K562 (cell line): ENCODE results near the gene VWA1. TPM values are rescaled to one million over a fixed set of nuclear protein-coding genes. Genes with fewer than 3 reads are reported as not detected.

ENCODE experiments used
- ATAC-seq: fragments of 200-7000 bp; cut with Tn5 transposase; 3 replicates; pipeline ENCODE4 v1.9.1; 2020; ENCODE audit warnings: moderate library complexity
- BruUV-seq: library from RNA; stranded (reverse); fragments of 400-500 nt; replicated peaks from 2 replicates; lab custom pipeline; 2021; lab: Mats Ljungman, UMichigan
- CTCF ChIA-PET: fragments of 300-600 bp; formaldehyde crosslinking; extraction: SDS; loops from one replicate; lab custom pipeline; 2021; ENCODE audit warnings: low intra/inter-chr PET ratio; lab: Yijun Ruan, JAX
- POLR2A ChIA-PET: fragments of 300-600, 350-650 bp; sonication (Branson Sonifier 250); formaldehyde crosslinking; extraction: SDS; loops from one replicate; lab custom pipeline; 2021; ENCODE audit warnings: antibody characterized with exemption, inconsistent platforms; lab: Yijun Ruan, JAX
- DNase-seq, 4 experiments: peaks; one replicate each; pipeline versions ENCODE4 v3.0.0 to v3.0.0-alpha.2; 2011 to 2018; ENCODE audit warnings: low spot score in 3 of 4, mixed read lengths in 3 of 4; ENCODE audit errors: extremely low read depth in 1 of 4
- FAIRE-seq: peaks from 2 replicates; lab custom pipeline; 2011; peaks lifted over from hg19 to GRCh38; lab: Jason Lieb, UNC
- H2AFZ ChIP-seq: 2 replicates; pipeline ENCODE4 v1.6.0; 2011; ENCODE audit warnings: low read depth, low read length, control low read depth, inconsistent platforms
- H3K27ac ChIP-seq: fragments of 200-600 bp; 3 replicates; pipeline ENCODE4 v1.8.0; 2011; ENCODE audit warnings: low read depth, mild to moderate bottlenecking, control low read depth, inconsistent platforms, low read length, moderate library complexity, mixed read lengths; ENCODE audit errors: extremely low read depth
- H3K27me3 ChIP-seq, 2 experiments: fragments of 300-600 bp in 1 of 2; 2 replicates in 1 of 2; 3 replicates in 1 of 2; pipeline versions ENCODE4 v1.6.0 to v1.8.0; 2011; ENCODE audit warnings: inconsistent platforms in 2 of 2, low read length in 2 of 2, mild to moderate bottlenecking in 1 of 2, mixed read lengths in 1 of 2, moderate library complexity in 1 of 2; ENCODE audit not compliant: control insufficient read depth in 2 of 2, insufficient read depth in 2 of 2
- H3K36me3 ChIP-seq: fragments of 300-600 bp; 3 replicates; pipeline ENCODE4 v1.8.0; 2011; ENCODE audit warnings: mild to moderate bottlenecking, low read length, inconsistent platforms; ENCODE audit not compliant: control insufficient read depth, insufficient read depth
- H3K4me1 ChIP-seq, 2 experiments: fragments of 200-600 bp in 1 of 2; replicated peaks in 1 of 2; 2 replicates in 1 of 2; 3 replicates in 1 of 2; pipeline versions ENCODE4 v1.5.1 to v1.8.0; 2011; ENCODE audit warnings: inconsistent platforms in 2 of 2, low read length in 2 of 2, mild to moderate bottlenecking in 1 of 2, mixed read lengths in 1 of 2, moderate library complexity in 1 of 2; ENCODE audit not compliant: control insufficient read depth in 2 of 2, insufficient read depth in 2 of 2
- H3K4me2 ChIP-seq: 2 replicates; pipeline ENCODE4 v1.6.1; 2011; ENCODE audit warnings: low read length, control low read depth, inconsistent platforms, mixed read lengths; ENCODE audit not compliant: insufficient read depth
- H3K4me3 ChIP-seq: fragments of 200-600 bp; sonication (generic), shearing (Covaris generic); 2 replicates; pipeline ENCODE4 v1.5.1; 2016; ENCODE audit warnings: control low read depth, inconsistent platforms
- H3K79me2 ChIP-seq: fragments of 200-600 bp; 3 replicates; pipeline ENCODE4 v1.8.0; 2011; ENCODE audit warnings: low read length, inconsistent platforms; ENCODE audit not compliant: control insufficient read depth, insufficient read depth
- H3K9ac ChIP-seq, 2 experiments: 2 replicates each; pipeline versions ENCODE4 v1.6.0 to v1.6.1; 2011; ENCODE audit warnings: low read depth in 2 of 2, low read length in 2 of 2, control low read depth in 1 of 2, inconsistent platforms in 1 of 2, mild to moderate bottlenecking in 1 of 2, mixed read lengths in 1 of 2; ENCODE audit not compliant: insufficient read depth in 1 of 2
- H3K9me1 ChIP-seq: one replicate; pipeline ENCODE4 v1.6.0; 2011; ENCODE audit warnings: inconsistent platforms, mild to moderate bottlenecking, low read length, moderate library complexity; ENCODE audit not compliant: control insufficient read depth, insufficient read depth
- H3K9me3 ChIP-seq: replicated peaks from 2 replicates; pipeline ENCODE4 v1.5.1; 2011; ENCODE audit warnings: low read depth, low read length, inconsistent platforms; ENCODE audit not compliant: control insufficient read depth, insufficient read depth
- H4K20me1 ChIP-seq: replicated peaks from 2 replicates; pipeline ENCODE4 v1.6.1; 2011; ENCODE audit warnings: low read length, inconsistent platforms, mixed read lengths; ENCODE audit not compliant: control insufficient read depth, insufficient read depth
- EP400 ChIP-seq: fragments of 450-650 bp; IDR thresholded peaks from 2 replicates; pipeline ENCODE4 v1.6.1; 2017; ENCODE audit warnings: antibody characterized with exemption, mild to moderate bottlenecking, moderate library complexity
- JUNB ChIP-seq: fragments of 450-650 bp; formaldehyde crosslinking; conservative IDR thresholded peaks from 2 replicates; pipeline ENCODE4 v1.4.0; 2020; ENCODE audit warnings: mild to moderate bottlenecking
- MAZ ChIP-seq, 2 experiments: fragments of 450-650 bp in 1 of 2; sonication (generic) in 1 of 2; formaldehyde crosslinking; IDR thresholded peaks in 1 of 2; conservative IDR thresholded peaks in 1 of 2; 2 replicates each; pipeline versions ENCODE4 v1.4.0 to v1.5.0; 2020; ENCODE audit warnings: mild to moderate bottlenecking in 1 of 2, missing genetic modification reagents in 1 of 2
- PTBP1 ChIP-seq: fragments of 200-400 bp; formaldehyde crosslinking; IDR thresholded peaks from 2 replicates; pipeline ENCODE4 v1.6.1; 2017; ENCODE audit warnings: low read depth, low read length
- SPI1 ChIP-seq: IDR thresholded peaks from 2 replicates; pipeline ENCODE4 v1.6.1; 2011; ENCODE audit warnings: low read depth, low read length, control low read depth, borderline replicate concordance
- ZBTB7A ChIP-seq: IDR thresholded peaks from 2 replicates; pipeline ENCODE4 v1.6.1; 2011; ENCODE audit warnings: low read depth, mild to moderate bottlenecking, low read length, moderate library complexity, borderline replicate concordance; ENCODE audit not compliant: control insufficient read depth
- ZNF584 ChIP-seq: fragments of 200-800 bp; sonication (Bioruptor generic); IDR thresholded peaks from 2 replicates; pipeline ENCODE4 v1.6.1; 2016; ENCODE audit warnings: low read depth, mild to moderate bottlenecking, missing genetic modification characterization, missing compliant biosample characterization
- ZNF589 ChIP-seq: fragments of 200-800 bp; sonication (Bioruptor generic); IDR thresholded peaks from 2 replicates; pipeline ENCODE4 v1.6.1; 2016; ENCODE audit warnings: low read depth, missing genetic modification characterization, missing compliant biosample characterization
- ZNF668 ChIP-seq: fragments of 250-450 bp; sonication (Bioruptor Pico); IDR thresholded peaks from 2 replicates; pipeline ENCODE4 v1.8.0; 2022; ENCODE audit warnings: mild to moderate bottlenecking, inconsistent platforms
- WGBS: fragments of 100-300 bp; shearing (Covaris generic); methylation state at CpG from one replicate; pipeline ENCODE4 v1.1.6; 2016; ENCODE audit warnings: low coverage, mixed read lengths; ENCODE audit not compliant: insufficient coverage; ENCODE audit errors: missing lambda C conversion rate; 5-methylcytosine and 5-hydroxymethylcytosine counted together
- in situ Hi-C: fragments of 300-500 bp; cut with MboI; formaldehyde crosslinking; loops from 4 replicates; pipeline ENCODE4 v1.15.0; 2018; ENCODE audit warnings: inconsistent platforms, mixed read lengths
- intact Hi-C: fragments of 100-400 bp; cut with micrococcal nuclease; formaldehyde crosslinking; loops from 2 replicates; pipeline ENCODE4 v1.14.2; 2022
- polyA plus RNA-seq, 8 experiments: library from polyadenylated mRNA; depleted of rRNA in 4 of 8; stranded (reverse) in 5 of 8; unstranded in 3 of 8; fragments of >200 nt; fragmentation: Nextera tagmentation in 2 of 8; fragmentation: Illumina TruSeq in 1 of 8; extraction: Ambion mirVana in 2 of 8; extraction: Trizol in 1 of 8; gene quantifications; 2 replicates each; pipeline versions ENCODE4 v1.2.1 to v1.2.3, GENCODE V29; 2011 to 2014; ENCODE audit warnings: inconsistent platforms in 1 of 8, missing spikeins in 1 of 8
- total RNA-seq, 7 experiments: library from RNA; depleted of rRNA in 6 of 7; stranded (reverse); fragments of >200 nt in 6 of 7; fragmentation: Illumina TruSeq in 2 of 7; extraction: Trizol in 2 of 7; gene quantifications; 2 replicates each; pipeline versions ENCODE4 v1.2.1 to v1.2.3, GENCODE V29; 2011 to 2021; ENCODE audit warnings: low replicate concordance in 1 of 7
- TF ChIP-seq, protein P1 (sequence below): fragments of 450-650 bp; formaldehyde crosslinking; IDR thresholded peaks from 2 replicates; pipeline ENCODE4 v1.4.0; 2020; ENCODE audit warnings: mild to moderate bottlenecking, mixed read lengths
- TF ChIP-seq, protein P2 (sequence below): sonication (generic); formaldehyde crosslinking; IDR thresholded peaks from 2 replicates; pipeline ENCODE4 v1.8.0; 2022; ENCODE audit warnings: missing genetic modification reagents, mild to moderate bottlenecking, moderate library complexity, borderline replicate concordance
- TF ChIP-seq, protein P3 (sequence below), 2 experiments: fragments of 450-650 bp in 1 of 2; IDR thresholded peaks; 2 replicates each; pipeline ENCODE4 v1.6.1; 2011 to 2017; ENCODE audit warnings: low read depth in 2 of 2, antibody characterized with exemption in 1 of 2, borderline replicate concordance in 1 of 2, low read length in 1 of 2, mild to moderate bottlenecking in 1 of 2, mixed read lengths in 1 of 2; ENCODE audit not compliant: control insufficient read depth in 1 of 2
- TF ChIP-seq, protein P4 (sequence below): sonication (generic); formaldehyde crosslinking; IDR thresholded peaks from 2 replicates; pipeline ENCODE4 v1.8.0; 2022; ENCODE audit warnings: mild to moderate bottlenecking, missing genetic modification reagents

Gene VWA1
- total and polyA plus RNA-seq, 9 of the 15 experiments (the other 6 are each of a cell fraction or from before 2014, with no cell fraction given): 0.01 to 6.4 (median 0.85) TPM

DNA sequence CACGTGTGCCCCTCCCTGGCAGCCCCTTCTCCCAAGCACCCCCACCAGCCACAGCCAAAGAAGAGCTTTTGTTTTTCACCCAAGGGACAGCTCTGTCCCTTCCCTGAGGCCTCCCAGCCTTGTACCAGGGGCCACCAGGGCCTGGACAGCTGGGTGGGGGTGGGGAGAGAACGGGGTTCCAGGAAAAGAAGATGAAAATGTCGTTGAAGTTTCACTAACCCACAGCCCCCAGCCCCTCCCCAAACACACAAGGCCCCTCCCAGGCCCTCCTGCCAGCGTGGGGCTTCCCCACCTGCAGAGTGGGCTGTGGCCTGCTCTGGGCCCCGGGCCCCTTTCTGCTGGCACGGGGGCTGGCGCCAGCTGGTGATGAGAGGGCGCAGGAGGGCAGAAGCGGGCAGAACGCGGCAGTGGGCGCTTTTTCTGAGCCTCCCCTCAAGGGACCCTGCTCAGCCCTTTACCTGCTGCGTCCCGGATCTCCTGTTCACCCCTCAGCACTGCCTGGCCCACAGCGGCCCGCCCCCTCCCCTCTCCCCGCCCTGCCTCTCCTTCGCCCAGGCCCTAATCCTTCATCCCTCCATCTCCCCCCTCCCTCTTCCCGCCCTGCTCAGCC, 8.9 kb upstream of the VWA1 start:
- ATAC-seq: peak; percentile 14
- Histone ChIP-seq H4K20me1 (no peaks in the 10 kb centered on the region), H3K27me3 (no peaks in the 10 kb centered on the region), H3K4me2 (no peak overlapping the region), H2AFZ (no peak overlapping the region), H3K79me2 (no peaks in the 10 kb centered on the region), H3K9me3 (no peaks in the 10 kb centered on the region), H3K4me1 (peaks cover 10 to 54% of the 10 kb centered on the region in 2 experiments), H3K36me3 (no peaks in the 10 kb centered on the region), H3K9ac (peak overlapping the region in 1 of 2 experiments; percentile 74; a peak in 2 of 4 replicates), H3K4me3 (no peak overlapping the region), H3K9me1 (no peaks in the 10 kb centered on the region), H3K27ac (no peak overlapping the region)
- intact Hi-C loops: no loop called here
- POLR2A ChIA-PET: interaction anchor here (0.6 to 1.8 kb wide), 2 partner anchors 17 to 18 kb away, joined by 4 read pairs; no protein-coding TSS in a partner anchor
- no peak for DNase-seq
- CTCF ChIA-PET: no interaction called here
- FAIRE-seq: no peak
- BruUV-seq: no TSS peak
- in situ Hi-C loops: no loop called here
- WGBS: 60% methylated on average over 10 of the region's 19 CpGs
- TF ChIP-seq, protein P1, sequence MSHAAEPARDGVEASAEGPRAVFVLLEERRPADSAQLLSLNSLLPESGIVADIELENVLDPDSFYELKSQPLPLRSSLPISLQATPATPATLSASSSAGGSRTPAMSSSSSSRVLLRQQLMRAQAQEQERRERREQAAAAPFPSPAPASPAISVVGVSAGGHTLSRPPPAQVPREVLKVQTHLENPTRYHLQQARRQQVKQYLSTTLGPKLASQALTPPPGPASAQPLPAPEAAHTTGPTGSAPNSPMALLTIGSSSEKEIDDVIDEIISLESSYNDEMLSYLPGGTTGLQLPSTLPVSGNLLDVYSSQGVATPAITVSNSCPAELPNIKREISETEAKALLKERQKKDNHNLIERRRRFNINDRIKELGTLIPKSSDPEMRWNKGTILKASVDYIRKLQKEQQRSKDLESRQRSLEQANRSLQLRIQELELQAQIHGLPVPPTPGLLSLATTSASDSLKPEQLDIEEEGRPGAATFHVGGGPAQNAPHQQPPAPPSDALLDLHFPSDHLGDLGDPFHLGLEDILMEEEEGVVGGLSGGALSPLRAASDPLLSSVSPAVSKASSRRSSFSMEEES: no peak
- 0 out of 4 replicates have a peak, but pooled peaks of 1 of the 2 experiments have one; percentile 8 for TF ChIP-seq MAZ (CRISPR knock-in tag; conservative IDR thresholded peaks at IDR 0.05 in 1 of 2, IDR thresholded peaks at IDR 0.05 in 1 of 2)
- TF ChIP-seq EP400: no peak
- TF ChIP-seq, protein P2, sequence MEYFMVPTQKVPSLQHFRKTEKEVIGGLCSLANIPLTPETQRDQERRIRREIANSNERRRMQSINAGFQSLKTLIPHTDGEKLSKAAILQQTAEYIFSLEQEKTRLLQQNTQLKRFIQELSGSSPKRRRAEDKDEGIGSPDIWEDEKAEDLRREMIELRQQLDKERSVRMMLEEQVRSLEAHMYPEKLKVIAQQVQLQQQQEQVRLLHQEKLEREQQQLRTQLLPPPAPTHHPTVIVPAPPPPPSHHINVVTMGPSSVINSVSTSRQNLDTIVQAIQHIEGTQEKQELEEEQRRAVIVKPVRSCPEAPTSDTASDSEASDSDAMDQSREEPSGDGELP (CRISPR knock-in tag): peak; percentile 64; the same call in 1 of the 2 replicates
- peak; percentile 16; the same call in 1 of the 2 replicates for TF ChIP-seq ZBTB7A
- no peak for TF ChIP-seq ZNF589 (CRISPR knock-in tag)
- TF ChIP-seq, protein P3, sequence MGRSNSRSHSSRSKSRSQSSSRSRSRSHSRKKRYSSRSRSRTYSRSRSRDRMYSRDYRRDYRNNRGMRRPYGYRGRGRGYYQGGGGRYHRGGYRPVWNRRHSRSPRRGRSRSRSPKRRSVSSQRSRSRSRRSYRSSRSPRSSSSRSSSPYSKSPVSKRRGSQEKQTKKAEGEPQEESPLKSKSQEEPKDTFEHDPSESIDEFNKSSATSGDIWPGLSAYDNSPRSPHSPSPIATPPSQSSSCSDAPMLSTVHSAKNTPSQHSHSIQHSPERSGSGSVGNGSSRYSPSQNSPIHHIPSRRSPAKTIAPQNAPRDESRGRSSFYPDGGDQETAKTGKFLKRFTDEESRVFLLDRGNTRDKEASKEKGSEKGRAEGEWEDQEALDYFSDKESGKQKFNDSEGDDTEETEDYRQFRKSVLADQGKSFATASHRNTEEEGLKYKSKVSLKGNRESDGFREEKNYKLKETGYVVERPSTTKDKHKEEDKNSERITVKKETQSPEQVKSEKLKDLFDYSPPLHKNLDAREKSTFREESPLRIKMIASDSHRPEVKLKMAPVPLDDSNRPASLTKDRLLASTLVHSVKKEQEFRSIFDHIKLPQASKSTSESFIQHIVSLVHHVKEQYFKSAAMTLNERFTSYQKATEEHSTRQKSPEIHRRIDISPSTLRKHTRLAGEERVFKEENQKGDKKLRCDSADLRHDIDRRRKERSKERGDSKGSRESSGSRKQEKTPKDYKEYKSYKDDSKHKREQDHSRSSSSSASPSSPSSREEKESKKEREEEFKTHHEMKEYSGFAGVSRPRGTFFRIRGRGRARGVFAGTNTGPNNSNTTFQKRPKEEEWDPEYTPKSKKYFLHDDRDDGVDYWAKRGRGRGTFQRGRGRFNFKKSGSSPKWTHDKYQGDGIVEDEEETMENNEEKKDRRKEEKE (IDR thresholded peaks at IDR 0.05; ENCODE audit: borderline replicate concordance in 1 of 2, control insufficient read depth in 1 of 2, low read depth in 2 of 2, low read length in 1 of 2): no peak
- TF ChIP-seq, protein P4, sequence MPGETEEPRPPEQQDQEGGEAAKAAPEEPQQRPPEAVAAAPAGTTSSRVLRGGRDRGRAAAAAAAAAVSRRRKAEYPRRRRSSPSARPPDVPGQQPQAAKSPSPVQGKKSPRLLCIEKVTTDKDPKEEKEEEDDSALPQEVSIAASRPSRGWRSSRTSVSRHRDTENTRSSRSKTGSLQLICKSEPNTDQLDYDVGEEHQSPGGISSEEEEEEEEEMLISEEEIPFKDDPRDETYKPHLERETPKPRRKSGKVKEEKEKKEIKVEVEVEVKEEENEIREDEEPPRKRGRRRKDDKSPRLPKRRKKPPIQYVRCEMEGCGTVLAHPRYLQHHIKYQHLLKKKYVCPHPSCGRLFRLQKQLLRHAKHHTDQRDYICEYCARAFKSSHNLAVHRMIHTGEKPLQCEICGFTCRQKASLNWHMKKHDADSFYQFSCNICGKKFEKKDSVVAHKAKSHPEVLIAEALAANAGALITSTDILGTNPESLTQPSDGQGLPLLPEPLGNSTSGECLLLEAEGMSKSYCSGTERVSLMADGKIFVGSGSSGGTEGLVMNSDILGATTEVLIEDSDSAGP: no peak
- TF ChIP-seq SPI1: no peak
- TF ChIP-seq PTBP1: no peak
- no peak for TF ChIP-seq JUNB (CRISPR knock-in tag)
- TF ChIP-seq ZNF584: no peak
- TF ChIP-seq ZNF668 (CRISPR knock-in tag): no peak
